Osteocyte (in vitro differentiated cells): Measurements from ENCODE around the gene ZDHHC14. TPM values are rescaled to one million over a fixed set of nuclear protein-coding genes. Genes with fewer than 3 reads are reported as not detected.

Source experiments
- DNase-seq: peaks from one replicate; pipeline ENCODE4 v3.0.0; 2021; ENCODE audit warnings: mixed read lengths; ENCODE audit not compliant: unreplicated experiment; ENCODE audit errors: extremely low spot score
- H3K27ac Mint-ChIP-seq: one replicate; pipeline ENCODE4 v1.8.0; 2021; ENCODE audit warnings: mild to moderate bottlenecking, mixed read lengths; ENCODE audit not compliant: unreplicated experiment
- H3K27me3 Mint-ChIP-seq: one replicate; pipeline ENCODE4 v1.8.0; 2021; ENCODE audit warnings: mixed read lengths; ENCODE audit not compliant: unreplicated experiment
- H3K36me3 Mint-ChIP-seq: one replicate; pipeline ENCODE4 v1.8.0; 2021; ENCODE audit warnings: mixed read lengths; ENCODE audit not compliant: unreplicated experiment
- H3K4me1 Mint-ChIP-seq: one replicate; pipeline ENCODE4 v1.8.0; 2021; ENCODE audit warnings: mixed read lengths; ENCODE audit not compliant: unreplicated experiment
- H3K4me3 Mint-ChIP-seq: one replicate; pipeline ENCODE4 v1.8.0; 2021; ENCODE audit warnings: mild to moderate bottlenecking, moderate library complexity, mixed read lengths; ENCODE audit not compliant: unreplicated experiment
- H3K9me3 Mint-ChIP-seq: one replicate; pipeline ENCODE4 v1.8.0; 2021; ENCODE audit warnings: mixed read lengths; ENCODE audit not compliant: unreplicated experiment
- total RNA-seq: library from RNA; stranded (reverse); gene quantifications from 2 replicates; pipeline ENCODE4 v1.2.1, GENCODE V29; 2021
- TF ChIP-seq, protein P1 (sequence below): fragments of 200-600 bp; sonication (generic); IDR thresholded peaks from 2 replicates; pipeline ENCODE4 v1.5.0; 2021; ENCODE audit warnings: antibody characterized with exemption, mild to moderate bottlenecking, moderate library complexity

The ZDHHC14 gene
- total RNA-seq, 1 donor from 2014 or later, result 9.1 TPM

DNA sequence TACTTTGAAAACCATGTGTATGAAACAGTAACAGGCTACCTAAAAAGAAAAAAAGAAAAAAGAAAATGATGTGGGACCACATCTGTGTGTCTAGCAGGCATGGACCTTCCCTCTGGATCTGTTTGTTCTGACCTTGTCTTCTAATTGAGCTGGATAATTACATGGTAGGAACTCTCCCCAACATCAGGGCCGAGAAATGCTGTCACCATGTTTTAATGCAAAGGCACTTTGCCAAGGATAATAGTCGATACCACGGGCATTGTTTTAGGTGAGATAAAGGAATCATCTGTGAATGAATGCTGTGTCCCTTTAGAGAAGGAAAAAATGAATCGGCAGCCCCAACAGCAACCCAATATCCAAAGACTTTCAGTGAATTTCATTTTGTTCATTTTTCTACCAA lies 149.1 kb downstream of the ZDHHC14 start:
- Mint-ChIP-seq H3K27me3 (no peaks in the 10 kb centered on the region), H3K36me3 (no peaks in the 10 kb centered on the region), H3K9me3 (no peaks in the 10 kb centered on the region), H3K27ac (no peak overlapping the region), H3K4me3 (no peak overlapping the region), H3K4me1 (peaks cover 50% of the 10 kb centered on the region)
- TF ChIP-seq, protein P1, sequence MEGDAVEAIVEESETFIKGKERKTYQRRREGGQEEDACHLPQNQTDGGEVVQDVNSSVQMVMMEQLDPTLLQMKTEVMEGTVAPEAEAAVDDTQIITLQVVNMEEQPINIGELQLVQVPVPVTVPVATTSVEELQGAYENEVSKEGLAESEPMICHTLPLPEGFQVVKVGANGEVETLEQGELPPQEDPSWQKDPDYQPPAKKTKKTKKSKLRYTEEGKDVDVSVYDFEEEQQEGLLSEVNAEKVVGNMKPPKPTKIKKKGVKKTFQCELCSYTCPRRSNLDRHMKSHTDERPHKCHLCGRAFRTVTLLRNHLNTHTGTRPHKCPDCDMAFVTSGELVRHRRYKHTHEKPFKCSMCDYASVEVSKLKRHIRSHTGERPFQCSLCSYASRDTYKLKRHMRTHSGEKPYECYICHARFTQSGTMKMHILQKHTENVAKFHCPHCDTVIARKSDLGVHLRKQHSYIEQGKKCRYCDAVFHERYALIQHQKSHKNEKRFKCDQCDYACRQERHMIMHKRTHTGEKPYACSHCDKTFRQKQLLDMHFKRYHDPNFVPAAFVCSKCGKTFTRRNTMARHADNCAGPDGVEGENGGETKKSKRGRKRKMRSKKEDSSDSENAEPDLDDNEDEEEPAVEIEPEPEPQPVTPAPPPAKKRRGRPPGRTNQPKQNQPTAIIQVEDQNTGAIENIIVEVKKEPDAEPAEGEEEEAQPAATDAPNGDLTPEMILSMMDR, result no peak
- no peak for DNase-seq

DNA sequence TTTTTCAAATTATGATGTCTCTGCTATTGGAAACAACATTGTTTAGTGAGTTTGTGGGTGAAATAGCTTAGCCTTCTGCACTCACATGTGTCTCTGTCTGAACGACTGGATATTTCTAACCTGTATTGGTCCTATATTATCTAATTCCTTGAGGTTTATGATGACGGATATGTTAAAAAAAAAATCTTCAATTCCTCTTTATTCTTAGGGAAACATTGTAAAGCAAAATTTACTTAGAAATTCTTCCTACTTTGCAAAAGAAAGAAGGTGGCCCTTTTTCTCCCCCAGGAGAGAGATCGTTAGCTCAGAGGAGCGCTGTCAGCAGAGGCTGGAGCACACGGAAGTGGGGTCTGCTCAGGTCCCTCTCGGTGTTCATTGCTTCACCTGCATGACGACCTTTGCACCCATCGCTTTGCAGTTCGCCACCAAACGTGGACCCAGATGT lies 149.8 kb downstream of the ZDHHC14 start:
- Mint-ChIP-seq H3K4me1 (peaks cover 56% of the 10 kb centered on the region), H3K27ac (no peak overlapping the region), H3K27me3 (no peaks in the 10 kb centered on the region), H3K9me3 (no peaks in the 10 kb centered on the region), H3K4me3 (no peak overlapping the region), H3K36me3 (no peaks in the 10 kb centered on the region)
- TF ChIP-seq, protein P1, result no peak
- DNase-seq, result no peak

DNA sequence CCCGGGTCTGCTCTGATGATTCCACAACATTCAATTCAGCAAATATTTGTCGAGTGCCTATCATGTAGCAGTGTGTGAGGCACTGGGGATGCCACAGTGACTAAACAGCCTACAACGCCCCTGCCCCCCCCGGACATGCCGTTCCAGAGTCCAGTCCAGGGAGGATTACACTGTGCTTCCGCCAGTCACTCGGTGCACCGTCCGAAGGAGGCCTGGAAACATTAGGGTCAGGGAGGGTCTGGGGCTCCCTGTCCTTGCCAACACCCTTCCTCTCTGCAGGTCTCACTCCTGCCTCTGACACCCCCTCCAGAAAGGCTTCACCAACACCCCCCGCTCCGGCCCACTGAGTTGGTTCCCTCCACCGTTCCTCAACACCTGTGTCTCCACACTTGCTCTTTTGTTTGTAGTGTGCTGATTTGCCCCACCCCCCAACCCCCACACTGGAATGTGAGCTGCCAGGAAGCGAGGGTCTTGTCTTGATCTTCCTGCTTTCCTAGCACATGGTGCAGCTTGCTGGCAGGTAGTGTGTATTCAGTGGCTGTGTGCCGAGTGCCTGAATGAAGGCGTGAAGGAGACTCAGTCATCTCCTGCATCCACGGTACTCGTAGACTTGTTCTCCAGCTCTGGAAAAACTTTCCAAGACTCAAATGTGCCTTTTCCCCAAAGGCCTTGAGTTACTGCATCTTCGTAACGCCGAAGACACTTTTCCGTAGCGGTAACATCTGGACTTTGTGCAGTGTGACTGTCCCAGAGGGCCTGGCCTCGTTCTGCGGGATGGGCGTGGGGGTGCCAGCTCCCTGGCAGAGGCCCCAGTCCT lies 150.4 kb downstream of the ZDHHC14 start:
- Mint-ChIP-seq H3K4me1 (peaks cover 63% of the 10 kb centered on the region), H3K27ac (no peak overlapping the region), H3K4me3 (no peak overlapping the region), H3K9me3 (no peaks in the 10 kb centered on the region), H3K36me3 (no peaks in the 10 kb centered on the region), H3K27me3 (no peaks in the 10 kb centered on the region)
- TF ChIP-seq, protein P1, result no peak
- DNase-seq, result no peak

DNA sequence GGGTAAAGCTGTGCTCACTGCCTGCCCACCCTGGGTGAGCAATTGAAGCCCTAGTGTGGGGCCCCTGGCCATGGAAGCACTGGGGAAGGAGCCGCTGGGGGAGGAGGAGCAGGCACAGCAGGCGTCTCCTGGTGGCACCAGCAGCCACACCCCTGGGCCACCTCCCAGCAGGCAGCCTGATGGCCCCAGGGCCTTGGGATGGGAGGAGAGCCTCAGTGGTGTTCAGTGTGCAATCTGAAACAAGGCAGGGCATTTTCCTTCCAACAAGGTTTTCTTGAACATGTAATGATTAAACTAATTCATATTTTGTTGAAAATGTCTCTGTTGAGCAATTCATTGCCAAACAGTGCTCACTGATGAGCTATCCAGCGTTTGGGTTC lies 151.0 kb downstream of the ZDHHC14 start:
- no peaks in the 10 kb centered on the region for H3K36me3 Mint-ChIP-seq
- no peak overlapping the region for H3K4me3 Mint-ChIP-seq
- no peak overlapping the region for H3K27ac Mint-ChIP-seq
- TF ChIP-seq, protein P1, result no peak
- no peaks in the 10 kb centered on the region for H3K27me3 Mint-ChIP-seq
- DNase-seq, result no peak
- no peaks in the 10 kb centered on the region for H3K9me3 Mint-ChIP-seq
- H3K4me1 Mint-ChIP-seq, result peaks cover 65% of the 10 kb centered on the region

DNA sequence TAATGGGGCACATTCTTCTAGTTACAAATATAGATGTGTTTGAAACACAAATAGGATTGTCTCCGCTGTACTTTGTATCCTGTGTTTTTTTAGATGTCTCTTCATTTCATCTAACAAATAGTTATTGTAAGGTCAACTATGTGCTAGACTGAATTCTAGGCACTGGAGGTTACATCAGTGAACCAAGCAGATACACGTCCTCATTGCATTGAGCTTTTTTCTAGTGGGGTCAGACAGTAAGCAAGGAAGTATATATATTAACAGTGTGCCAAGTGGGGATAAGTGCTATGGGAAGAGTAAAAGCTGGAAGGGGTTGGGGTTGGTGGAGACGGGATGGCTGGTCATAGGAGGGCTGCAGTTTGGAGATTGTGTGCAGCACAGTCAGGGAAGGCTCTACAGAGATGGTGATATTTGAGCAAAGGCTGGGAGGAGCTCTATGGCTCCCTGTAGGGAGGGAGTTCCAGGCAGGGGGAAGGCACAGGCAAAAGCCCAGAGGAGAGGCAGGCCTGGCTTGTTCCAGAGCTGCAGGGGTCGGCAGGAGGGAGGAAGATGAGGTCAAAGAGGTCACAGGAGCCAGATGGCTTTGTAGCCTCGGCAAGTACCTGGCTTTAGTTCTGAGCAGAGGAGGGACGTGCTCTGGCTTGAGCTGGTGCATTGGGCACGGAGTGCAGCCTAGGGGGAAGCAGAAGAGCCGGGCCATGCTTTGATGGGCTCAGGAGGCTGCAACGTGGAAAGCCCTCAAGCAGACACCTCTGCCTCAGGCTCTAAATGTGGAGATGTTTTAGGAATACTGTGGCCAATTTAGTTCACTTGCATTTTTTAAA lies 152.3 kb downstream of the ZDHHC14 start:
- Mint-ChIP-seq H3K27ac (no peak overlapping the region), H3K27me3 (no peaks in the 10 kb centered on the region), H3K4me1 (peaks cover 56% of the 10 kb centered on the region), H3K4me3 (no peak overlapping the region), H3K36me3 (no peaks in the 10 kb centered on the region), H3K9me3 (no peaks in the 10 kb centered on the region)
- DNase-seq, result no peak
- TF ChIP-seq, protein P1, result no peak
